Putamen (tissue), 1 donor: ENCODE data around the gene CDKAL1.
A peak's percentile ranks its signal among the peaks of the same experiment; 100 is the strongest.

Source experiments
- DNase-seq: peaks from one replicate; pipeline ENCODE4 v3.0.0-alpha.2; 2016; ENCODE audit warnings: low spot score

The CDKAL1 gene

GRCh38 chr6:20840675-20841074, 306.4 kb downstream of the CDKAL1 start:
- DNase-seq = no peak

- peak; percentile 51 for DNase-seq
Observed at GRCh38 chr6:20841806-20842205, 307.5 kb downstream of the CDKAL1 start.

GRCh38 chr6:20845592-20845991, 311.3 kb downstream of the CDKAL1 start:
- no peak for DNase-seq

DNA sequence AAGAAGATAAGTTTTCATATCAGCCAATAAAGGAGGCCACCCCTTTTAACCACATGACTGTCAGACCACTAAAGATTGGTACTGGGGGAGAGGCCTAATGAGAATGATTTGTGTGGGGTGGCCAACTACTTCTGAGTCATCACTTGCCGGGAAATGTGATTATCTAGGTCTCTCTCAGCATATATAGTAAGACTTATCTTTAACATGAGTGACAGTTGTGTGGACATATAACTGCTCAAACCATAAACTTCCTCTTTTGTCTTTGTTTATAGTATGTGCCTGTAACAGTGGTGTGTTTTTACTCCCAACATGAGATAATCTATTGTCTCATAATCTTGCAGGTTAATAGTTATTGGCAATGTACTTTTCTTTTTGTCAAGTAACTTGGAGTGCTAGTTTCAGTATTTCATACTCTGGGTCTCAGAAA, 312.4 kb downstream of the CDKAL1 start:
- DNase-seq = no peak

GRCh38 chr6:20847904-20848303, 313.6 kb downstream of the CDKAL1 start:
- DNase-seq = no peak

DNA sequence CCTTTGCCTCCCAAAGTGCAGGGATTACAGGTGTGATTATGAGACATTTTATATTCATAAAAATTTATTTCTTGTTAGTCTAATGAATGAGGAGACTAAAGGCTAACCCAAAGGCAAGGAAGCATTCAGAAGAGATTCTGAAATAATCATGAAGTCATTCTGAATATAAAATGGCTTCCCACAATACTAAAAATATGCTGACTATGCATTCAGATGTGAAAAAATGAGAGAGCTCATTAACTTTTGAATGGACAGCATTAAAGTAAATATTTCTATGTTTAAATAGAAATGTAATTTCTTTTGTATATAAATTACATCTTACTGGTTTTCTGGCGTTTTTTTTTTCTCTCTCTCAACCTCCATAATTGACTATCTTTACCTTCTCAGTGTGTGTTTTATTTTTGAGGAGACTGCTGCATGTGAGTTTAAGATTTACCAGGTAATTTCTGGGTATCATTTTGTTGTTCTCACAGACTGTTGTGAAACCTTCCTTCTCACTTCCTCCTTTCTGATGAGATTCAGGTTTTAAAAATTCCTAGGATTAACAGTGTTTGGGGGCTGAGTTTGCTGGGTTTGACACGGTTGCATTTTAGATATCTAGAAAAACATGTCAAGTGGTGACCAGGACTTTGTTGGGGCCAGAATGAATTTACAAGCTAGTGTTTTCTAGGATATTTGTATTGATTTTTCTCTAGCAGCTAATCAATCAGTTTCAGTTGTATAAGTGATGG, 316.6 kb downstream of the CDKAL1 start:
- no peak for DNase-seq

DNA sequence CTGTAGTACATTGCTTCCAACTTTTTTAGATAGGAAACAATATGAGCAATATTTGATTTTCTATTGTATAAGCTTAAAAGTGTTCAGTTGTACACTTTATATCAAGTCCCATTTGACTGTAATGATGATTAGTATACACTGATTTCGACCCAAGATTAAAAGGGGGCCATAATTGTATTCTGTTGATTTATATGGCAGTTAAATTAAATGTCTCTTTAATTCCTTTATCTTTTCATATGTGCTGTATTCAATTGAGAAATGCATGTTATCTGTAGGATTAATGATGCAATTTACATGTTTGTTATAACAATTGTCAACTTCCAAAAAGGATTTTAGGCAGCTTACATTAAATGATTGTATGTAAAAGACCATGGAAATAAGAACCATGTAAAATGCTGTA, 317.5 kb downstream of the CDKAL1 start:
- DNase-seq = no peak

DNA sequence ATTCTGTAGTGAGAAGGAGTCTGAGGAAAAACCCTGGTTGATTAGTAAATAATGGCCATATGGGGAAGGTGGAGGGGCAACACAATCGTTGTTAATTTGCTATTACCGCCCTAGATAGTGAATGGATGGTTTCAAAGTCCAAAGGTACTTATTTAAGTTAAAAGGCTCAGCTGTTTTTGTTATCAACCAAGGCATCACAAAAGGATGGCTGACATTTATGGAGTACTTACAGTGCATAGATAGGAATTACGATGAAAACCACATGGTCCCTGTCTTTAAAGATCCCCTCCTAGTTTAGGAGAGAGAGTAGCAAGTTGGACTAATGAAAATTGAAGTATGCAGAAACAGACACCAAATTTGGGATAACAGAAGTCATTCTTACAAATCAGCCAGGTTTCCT, 319.6 kb downstream of the CDKAL1 start:
- DNase-seq = no peak

DNA sequence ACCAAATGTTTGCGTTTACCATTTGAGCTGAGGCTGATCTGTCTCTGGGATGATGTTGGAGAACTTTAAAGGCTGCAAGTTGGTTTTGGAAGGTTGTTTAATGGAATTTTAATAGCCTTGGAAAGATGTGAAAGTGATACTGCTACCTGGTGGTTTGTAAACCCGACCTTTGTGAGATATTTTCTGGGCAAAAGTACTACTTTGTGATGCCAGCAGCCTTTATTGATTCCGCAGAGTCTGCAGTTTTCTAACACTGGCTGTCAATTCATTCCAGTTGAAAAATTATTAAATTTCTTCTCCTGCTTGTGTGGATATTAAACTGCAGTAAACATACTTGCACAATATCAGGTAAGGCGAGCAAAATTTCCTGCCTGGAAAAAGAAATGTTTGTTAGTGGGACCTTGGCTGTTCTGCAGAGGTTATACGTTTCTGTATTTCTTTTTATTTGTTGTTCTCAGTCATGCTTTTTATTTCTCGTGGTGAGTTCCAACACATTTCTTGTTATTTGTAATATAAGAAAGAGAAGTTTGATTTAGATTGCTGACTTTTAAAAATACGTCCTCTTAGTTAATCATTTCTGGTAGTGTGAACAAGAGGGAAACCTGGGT, 322.5 kb downstream of the CDKAL1 start:
- DNase-seq = no peak

DNA sequence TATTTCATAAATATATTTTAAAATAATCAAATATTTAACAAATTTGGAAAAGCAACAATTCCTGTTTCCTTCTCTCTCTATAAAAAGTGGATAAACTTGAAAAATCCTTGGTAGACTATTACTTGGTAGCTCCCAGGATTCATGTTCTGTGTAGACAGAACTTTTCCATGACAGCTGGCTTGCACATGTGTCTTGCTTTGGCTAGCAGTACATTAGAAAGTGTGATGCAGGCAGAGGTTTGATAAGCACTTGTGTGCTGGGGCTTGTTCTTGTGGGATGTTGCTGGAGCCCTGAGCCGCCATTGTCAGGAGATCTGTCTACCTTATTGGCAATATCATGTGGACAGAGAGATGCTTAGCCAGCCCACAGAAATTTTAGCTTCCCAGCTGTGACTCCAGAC, 327.2 kb downstream of the CDKAL1 start:
- DNase-seq = no peak

- no peak for DNase-seq
Observed at GRCh38 chr6:20866036-20866435, 331.8 kb downstream of the CDKAL1 start.

DNA sequence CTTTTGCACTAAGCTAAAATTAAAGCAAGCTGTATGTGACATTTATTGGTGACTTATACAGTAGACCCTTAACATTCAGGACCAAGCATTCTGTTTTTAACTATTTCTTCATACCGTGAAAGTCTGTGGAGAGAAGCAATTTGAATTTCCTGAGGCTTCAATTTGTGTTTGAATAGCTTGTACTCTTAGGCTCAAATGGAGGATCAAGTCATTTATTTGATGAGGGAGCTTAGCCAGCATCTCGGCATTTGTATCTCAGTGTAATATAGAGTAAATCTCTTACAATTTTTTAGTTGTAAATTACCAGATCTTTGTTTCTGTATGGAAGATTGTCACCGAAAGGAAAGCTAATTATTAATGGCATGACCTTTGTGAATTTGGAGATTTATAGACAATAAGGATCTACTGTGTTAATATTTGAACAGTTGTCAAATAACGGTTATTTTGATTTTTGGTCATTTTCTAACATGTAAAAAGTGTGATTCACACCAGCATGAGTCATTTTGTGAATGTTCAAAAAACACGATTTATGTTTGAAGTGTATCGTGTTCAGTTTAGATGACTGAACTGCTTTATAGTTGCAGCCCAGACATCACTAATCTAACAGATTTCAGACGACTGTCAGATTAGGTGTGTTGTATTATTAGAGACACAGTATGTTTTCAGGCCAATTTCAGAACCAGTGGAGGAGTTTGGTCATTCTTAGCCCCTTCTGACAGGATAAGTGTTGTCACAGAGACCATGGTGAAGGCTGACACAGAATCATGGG, 332.9 kb downstream of the CDKAL1 start:
- no peak for DNase-seq

DNA sequence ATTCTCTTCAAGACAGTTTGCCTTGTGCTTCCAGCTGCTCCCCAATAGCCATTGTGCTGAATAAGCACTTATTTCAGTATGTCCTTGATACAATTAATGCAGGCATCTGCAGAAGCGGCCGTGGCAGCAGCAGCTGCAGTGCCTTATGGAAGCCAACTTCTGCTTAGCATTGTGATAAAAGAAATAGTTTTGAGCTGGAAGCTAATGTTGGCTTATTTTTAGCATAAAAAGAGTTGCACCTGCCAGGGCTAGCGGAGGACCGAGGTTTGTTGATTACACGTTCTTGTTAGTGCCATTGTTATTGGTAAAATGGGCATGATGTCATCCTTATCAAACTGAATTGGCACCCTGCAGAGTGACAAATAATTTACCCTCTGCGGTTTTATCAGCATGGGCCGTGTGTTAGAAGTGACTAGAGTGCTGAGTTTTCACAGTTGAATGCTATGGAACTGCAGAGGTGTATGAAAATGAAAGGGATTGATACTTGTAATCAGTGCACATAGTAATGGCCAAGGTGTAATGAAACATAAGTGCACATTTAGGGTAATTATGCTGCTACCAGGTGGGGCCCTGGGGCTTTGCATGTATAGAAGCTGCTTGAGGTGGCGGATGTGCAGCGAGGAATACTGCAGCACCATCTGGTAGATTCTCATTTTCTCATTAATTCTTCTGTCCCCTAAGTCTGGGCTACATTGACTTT, 334.3 kb downstream of the CDKAL1 start:
- DNase-seq = no peak

DNA sequence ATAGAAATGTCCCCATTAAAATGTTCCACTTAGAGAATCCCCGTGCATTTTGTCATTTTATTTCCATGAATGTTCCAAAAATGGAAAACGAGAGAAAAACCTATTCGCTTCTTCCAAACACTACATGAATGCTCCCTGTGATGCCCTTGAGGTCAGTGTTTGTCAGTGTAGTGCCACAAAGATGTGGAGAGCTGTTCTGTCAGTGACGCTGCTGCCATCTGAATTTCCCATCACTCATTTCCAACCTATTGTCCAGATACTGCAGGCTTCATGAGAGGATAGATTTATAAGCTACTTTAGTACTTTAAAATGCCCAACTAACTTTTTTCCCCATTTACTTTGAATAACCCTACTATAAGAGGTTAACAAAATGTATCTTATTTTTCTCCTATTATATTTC, 335.8 kb downstream of the CDKAL1 start:
- no peak for DNase-seq

DNA sequence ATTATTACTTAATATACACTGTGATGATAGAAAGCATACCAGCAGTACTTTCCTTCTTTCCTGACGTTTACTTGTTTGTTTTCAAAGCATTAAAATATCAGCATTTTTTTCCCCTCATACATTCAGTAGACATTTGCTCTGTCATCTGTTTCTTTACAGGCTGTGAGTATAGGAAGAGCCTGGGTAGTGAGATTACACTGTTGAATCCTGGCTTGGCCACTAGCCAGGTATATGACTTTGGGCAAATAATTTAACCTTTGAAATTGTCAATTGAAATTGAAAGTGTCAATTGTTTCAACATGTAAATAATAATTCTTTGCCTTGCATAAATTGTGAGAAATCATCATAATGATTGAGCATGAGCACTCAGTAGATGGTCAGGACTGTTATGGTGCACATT, 336.2 kb downstream of the CDKAL1 start:
- DNase-seq = no peak

DNA sequence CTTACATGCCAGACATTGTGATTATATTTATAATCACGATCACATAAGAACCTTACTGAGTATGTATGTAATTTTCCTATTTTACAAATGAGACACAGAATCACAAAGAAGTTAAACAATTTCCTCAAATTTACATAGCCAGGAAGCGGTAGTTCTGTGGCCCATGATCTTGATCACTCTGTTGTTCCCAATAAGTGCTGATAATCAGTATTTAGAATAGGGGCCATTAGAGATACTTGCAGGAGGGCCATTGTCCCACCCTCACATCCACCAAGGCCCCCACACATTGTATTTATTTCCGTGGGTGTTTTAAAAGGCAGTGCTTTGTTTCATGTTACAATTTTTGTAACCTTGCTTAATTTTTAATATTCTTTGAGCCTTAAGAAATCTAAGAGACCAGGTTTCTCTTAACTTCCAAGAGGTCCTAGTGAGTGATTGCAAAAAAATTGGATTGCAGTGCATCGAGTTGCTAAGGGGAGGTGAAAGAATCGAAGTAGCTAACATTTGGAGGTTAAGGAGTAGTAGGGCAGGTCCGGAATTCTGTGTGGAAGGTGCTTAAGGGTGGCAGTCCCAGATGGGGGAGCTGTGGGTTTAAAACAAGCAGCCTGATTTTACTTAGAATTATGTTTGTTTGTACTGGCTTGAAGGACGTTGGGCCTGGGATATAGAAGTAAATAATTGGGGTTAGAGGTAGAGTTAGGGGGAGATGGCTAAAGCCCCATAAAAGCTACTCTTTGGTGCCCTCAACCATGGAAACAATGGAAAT, 339.4 kb downstream of the CDKAL1 start:
- no peak for DNase-seq

- no peak for DNase-seq
Observed at GRCh38 chr6:20875369-20875963, 341.2 kb downstream of the CDKAL1 start.

GRCh38 chr6:20876036-20876435, 341.8 kb downstream of the CDKAL1 start:
- DNase-seq = no peak

- DNase-seq = no peak
Observed at GRCh38 chr6:20876561-20876960, 342.3 kb downstream of the CDKAL1 start.

DNA sequence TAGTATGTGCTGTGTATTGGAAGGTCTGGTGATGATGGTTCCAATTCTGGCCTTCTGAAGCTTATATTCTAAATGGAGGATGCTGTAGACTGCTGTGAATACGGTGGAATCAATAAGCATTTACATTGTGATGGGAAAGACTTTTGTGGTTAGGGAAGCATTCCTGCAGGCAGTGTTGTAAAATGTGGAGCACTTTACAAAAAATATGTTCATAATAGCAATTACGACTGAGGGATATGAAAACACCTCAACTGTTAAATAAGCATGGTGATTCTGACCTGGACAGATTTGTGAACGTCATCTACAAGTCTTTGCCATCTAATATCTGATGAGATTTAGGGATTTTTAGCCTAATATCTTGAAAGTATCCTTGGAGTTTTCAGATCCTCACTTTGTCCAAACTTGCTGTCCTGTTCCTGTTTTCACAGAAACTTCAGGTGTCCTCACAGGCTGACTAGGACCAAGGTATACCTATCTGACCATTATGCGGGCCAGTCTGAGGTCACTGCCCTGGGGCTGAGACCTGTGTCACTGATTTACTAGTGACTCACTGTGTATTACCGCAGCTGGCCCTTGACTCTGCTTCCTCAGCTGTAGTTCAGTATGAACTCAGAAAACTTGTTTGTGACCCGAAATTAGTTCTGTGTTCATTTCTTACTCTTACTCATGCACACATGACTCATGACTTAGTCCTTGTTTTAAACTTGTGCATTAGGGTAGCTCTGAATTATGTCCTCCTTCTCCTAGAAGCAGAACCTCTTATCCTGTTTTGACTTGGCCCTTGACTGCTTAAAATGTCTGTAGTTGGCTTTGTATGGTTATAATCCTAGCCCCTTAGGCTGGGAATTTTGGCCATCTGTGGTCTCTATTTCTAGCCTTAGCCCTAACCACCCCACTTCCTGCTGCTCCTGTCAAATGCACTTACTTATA, 343.0 kb downstream of the CDKAL1 start:
- no peak for DNase-seq
